Stimulated activated CD8-positive, alpha-beta memory T cell treated with anti-CD3 and anti-CD28 coated beads, Interleukin-15, amount 100 ng/mL, for 1 hour (primary cell): Measurements from ENCODE around the gene ZNF367.
"Not testable (repeated sequence)": the region's sequence is repeated elsewhere in the genome, so short reads cannot be mapped to it uniquely, and the experiment has no call there.

Experiments used
- DNase-seq: peaks from one replicate; pipeline ENCODE4 v3.0.0-alpha.2; 2020; ENCODE audit warnings: low read depth

Gene ZNF367

GRCh38 chr9:96399325-96399633 lies 18.9 kb downstream of the ZNF367 start:
- no peak for DNase-seq

- no peak for DNase-seq
These were observed 19.4 kb downstream of the ZNF367 start for GRCh38 chr9:96398582-96399324.

- no peak for DNase-seq
These were observed 22.2 kb downstream of the ZNF367 start for GRCh38 chr9:96395964-96396363.

GRCh38 chr9:96394832-96395496 lies 23.2 kb downstream of the ZNF367 start:
- DNase-seq = no peak

- no peak for DNase-seq
These were observed 25.9 kb downstream of the ZNF367 start for GRCh38 chr9:96392263-96392662.

DNA sequence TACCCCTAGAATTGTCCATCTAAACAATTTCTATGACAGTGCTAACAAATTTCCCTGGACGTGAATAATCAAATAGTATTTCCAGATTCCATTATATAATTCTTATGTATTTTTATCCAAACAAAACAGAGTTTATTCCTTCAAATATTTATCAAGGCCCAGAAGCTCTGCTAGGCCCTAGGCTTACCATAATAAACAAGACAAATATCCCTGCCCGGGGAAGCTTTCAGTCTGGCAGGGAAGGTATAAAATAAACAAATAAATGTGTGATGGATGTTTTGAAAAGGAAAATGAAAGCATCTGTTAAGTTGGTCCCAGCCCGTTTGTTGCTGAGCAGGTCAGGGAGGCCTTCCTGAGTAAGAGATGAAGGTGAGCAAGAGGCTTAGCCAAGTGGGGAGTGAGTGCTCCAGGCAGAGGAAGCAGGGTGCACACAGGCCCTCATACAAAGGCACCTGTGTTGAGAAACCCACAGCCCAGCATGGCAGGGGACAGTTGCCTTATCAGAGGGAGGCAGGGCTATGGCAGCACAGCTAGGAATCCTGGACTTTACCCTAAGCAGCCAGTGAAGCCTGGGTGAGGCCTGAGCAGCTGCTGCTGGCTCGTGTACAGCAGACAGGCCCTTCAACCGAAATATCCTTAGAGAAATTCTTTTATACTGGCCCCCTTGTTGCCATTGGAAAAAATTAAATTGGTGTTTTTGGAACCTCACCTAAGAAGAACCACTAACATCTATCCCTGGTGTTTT lies 27.0 kb downstream of the ZNF367 start:
- no peak for DNase-seq

GRCh38 chr9:96388144-96388543 lies 30.0 kb downstream of the ZNF367 start:
- no peak for DNase-seq

DNA sequence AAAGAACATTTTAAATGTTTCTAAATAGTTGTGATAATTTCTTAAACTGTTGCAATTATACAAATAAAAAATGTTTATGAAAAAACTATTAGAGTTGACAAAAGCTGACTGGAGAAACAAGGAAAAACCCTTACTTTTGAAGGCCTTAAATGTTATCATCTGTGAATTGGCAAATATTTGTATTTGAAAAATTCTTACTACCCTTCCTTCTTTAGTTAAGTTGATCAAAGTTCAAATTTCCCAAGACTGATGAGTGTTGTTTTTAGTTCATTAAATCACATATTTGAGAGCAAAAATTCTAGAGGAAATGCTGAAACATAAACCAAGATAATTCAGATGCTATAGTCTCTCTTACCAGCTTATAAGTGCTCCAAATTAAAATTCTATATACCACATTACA lies 32.0 kb downstream of the ZNF367 start:
- no peak for DNase-seq

DNA sequence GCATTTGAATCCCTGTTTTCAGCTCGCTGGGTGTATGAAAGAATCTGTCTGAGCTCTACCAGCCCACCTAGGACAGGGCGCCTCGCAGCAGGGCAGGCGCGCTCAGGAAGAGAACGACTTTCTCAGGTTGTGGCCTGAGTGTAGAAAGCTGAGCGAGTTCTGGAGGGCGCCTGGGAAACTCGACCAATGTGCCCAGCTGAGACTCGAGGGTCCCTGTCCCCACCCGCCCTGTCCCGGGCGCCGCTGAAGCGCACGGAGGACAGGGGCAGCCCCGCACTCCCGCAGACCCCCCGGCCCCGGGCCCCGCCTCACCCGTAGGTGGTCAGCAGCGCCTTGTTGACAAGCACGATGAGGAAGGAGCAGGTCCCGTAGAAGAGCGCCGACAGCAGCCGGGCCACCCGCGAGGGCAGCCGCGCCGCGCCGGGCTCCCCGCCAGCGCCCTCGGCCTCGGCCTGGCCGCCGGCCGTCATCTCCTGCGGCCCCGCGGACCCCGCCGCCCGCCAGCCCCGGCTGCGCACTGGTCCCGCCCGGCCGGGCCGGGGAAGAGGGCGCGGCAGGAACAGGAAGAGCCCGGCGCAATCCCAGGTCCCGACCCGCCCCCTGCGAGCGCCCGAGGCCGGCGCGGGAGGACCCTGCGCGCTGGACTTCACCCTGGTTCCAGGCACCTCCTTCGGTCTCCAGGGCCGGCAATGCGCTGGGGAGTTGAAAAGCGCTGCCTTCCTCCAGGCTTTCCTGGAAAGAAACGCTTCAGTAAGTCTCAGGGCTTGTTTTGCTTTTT lies 34.8 kb downstream of the ZNF367 start, which contains the start of gene SLC35D2:
Gene SLC35D2 (minus strand): TSS at position 547 of the 778 bp plus-strand sequence. CDS start 77 bp downstream, at position 470.
- DNase-seq = no peak

DNA sequence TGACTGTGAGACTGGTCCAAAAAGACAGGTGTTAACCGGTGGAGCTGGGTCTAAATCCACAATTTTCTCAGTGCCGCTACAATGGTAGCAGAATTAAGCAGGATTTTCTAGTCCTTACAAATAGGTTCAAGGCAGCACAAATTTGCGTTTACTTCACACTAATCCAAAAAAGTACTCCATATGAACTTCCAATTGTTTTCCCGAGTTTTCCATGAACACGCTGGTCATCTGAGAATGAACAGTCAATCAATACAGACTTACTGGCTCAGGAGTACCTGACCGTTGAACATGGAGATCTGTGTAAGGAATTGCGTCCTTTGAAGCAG lies 35.4 kb downstream of the ZNF367 start:
- no peak for DNase-seq

GRCh38 chr9:96382175-96382574 lies 36.0 kb downstream of the ZNF367 start:
- no peak for DNase-seq

DNA sequence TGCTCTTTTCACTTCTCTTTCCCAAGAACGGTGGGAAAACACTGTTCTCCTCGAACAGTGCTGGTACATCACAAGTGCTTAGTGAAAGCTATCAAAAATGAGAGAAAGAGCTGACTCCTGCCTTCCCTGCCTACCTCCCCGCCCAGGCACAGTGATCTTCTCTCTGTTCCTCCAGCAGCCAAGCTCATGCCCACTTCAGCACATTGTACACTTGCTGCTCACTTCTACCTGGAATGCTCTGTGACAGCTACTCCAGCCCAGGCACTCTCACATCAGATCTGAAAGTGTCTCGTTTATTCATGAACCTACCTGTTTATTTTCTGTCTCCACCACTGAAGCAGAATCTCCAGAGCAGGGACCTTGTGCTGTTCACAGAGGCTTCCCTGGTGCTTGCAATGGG lies 36.5 kb downstream of the ZNF367 start:
- no peak for DNase-seq

- no peak for DNase-seq
These were observed 37.0 kb downstream of the ZNF367 start for GRCh38 chr9:96381125-96381524.

DNA sequence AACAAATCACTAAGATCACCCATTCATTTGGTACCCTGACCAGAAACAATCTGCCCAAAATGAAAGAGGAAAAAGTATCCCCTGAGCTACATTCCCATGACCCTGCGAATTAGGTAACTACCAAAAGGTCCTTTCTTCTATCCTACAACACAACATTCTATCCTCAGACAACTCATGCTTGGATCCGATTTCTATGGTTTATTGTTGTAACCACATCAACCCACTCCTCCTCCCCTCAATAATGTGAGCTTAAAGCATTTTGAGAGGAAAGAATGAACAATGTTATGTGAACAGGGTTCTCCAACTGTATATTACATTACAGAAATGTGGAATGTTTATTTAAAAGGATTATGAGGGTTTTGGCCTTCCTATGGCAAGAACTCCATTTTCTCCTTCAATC lies 38.7 kb downstream of the ZNF367 start:
- no peak for DNase-seq

DNA sequence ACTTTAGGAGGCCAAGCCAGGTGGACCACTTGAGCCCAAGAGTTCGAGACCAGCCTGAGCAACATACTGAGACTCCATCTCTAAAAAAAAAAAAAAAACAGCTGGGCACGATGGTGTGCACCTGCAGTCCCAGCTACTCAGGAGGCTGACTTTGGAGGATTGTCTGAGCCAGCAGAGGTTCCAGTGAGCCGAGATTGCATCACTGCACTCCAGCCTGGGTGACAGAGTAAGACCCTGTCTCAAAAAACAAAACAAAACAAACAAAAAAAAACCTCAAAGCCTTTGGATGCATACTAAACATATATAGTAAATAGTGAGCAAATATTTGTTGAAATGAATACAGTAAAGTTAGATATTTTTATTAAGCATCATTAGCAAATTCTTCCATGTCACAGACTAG lies 40.0 kb downstream of the ZNF367 start:
- no peak for DNase-seq

GRCh38 chr9:96376891-96377874 lies 41.0 kb downstream of the ZNF367 start:
- no peak for DNase-seq

DNA sequence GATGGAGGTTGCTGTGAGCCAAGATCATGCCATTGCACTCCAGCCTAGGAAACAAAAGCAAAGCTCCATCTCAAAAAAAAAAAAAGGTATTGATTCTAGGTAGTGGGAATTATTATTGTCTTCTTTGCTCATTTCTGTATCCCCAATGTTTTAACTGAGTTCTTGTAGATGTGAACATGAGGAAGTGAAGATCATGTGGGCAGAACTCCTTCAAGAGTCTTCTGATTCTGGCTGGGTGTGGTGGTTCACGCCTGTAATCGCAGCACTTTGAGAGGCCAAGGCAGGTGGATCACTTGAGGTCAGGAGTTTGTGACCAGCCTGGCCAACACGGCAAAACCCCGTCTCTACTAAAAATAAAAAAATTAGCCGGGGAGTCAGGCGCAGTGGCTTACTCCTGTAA lies 42.7 kb downstream of the ZNF367 start:
- DNase-seq = not testable (repeated sequence)

GRCh38 chr9:96367943-96368342 lies 50.2 kb downstream of the ZNF367 start:
- no peak for DNase-seq

DNA sequence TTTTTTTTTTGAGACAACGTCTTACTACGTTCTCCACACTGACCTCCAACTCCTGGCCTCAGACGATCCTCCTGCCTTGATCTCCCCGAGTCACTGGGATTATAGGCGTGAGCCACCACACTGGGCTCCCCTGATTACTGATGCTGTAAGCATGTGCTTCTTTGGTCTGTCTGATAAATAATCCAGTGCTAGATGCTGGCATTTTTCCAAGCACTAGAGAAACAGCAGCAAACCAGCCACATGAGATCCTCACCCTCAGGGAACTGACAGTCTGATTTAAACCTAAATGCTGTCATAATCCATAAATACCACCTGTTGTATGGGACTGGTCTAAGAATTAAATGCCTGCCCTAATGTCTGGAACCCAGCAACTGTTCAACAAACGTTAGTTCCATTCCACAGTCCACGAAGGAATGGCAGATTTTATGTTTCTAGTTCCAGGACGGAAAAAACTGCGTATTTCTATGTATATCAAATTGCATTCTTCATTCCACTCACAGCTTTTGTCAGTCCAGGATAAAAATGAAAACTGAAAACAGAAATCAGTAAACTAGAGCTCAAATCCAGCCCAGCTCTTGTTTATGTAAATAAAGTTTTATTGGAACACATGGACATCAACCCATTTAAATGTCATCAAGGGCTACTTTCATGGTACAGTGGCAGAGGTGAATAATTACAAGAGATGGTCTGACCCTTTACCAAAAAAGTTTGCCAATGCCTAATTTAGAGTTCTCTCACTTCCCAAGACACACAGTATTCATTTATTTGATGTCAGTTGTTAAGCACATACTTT lies 54.8 kb downstream of the ZNF367 start:
- no peak for DNase-seq

DNA sequence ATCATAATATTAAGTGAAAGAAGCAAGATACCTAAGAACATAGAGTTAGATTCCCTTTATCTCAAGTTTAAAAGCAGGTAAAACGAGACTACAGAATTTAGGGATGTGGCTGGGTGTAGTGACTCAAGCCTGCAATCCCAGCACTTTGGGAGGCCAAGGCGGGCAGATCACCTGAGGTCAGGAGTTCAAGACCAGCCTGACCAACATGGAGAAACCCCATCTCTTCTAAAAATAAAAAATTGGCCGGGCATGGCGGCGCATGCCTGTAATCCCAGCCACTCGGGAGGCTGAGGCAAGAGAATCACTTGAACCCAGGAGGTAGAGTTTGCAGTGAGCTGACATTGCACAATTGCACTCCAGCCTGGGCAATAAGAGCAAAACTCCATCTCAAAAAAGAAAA lies 56.1 kb downstream of the ZNF367 start:
- DNase-seq = not testable (repeated sequence)
